ENCODE measurements around the gene PRPH.
"Not testable (repeated sequence)": the region's sequence is repeated elsewhere in the genome, so short reads cannot be mapped to it uniquely, and the experiment has no call there.

The PRPH gene

DNA sequence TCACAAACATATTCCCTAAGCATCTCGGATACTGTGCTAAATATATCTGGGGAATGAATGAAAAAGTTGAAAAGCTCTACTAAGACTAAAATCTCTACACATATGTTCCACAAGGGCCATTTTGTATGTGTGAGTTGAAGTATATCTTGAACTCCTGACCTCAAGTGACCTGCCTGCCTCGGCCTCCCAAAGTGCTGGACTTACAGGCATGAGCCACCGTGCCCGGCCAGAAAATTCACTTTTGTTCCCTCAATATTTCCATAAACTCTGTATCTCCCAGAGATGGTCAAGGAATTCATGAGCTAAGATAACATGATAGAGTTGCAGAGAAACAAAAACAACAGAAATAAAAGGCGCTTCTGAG lies 31.6 kb upstream of the PRPH start:
- Histone ChIP-seq H3K36me3 (ENCODE audit: control insufficient read depth in 1 of 2, insufficient read depth in 2 of 2, low read length in 2 of 2) (peaks cover 0 to 5% of the 10 kb centered on the region in 2 donors), H3K27ac (ENCODE audit: low read length) (no peak overlapping the region), H3K27me3 (ENCODE audit: low read depth, low read length) (no peaks in the 10 kb centered on the region), H3K4me1 (ENCODE audit: control insufficient read depth in 1 of 2, insufficient read depth in 2 of 2, low read length in 2 of 2) (peaks cover 0 to 3% of the 10 kb centered on the region in 2 donors), H3K4me3 (ENCODE audit: low read depth in 1 of 2, low read length in 2 of 2) (no peak overlapping the region), H3K9me3 (ENCODE audit: control insufficient read depth in 1 of 2, low read length in 2 of 2) (no peaks in the 10 kb centered on the region)

GRCh38 chr12:49264466-49264872 lies 30.5 kb upstream of the PRPH start:
- Histone ChIP-seq H3K36me3 (ENCODE audit: control insufficient read depth in 1 of 2, insufficient read depth in 2 of 2, low read length in 2 of 2) (peaks cover 3 to 5% of the 10 kb centered on the region in 2 donors), H3K9me3 (ENCODE audit: control insufficient read depth in 1 of 2, low read length in 2 of 2) (no peaks in the 10 kb centered on the region), H3K27ac (ENCODE audit: low read length) (peak overlapping the region; percentile 75), H3K4me1 (ENCODE audit: control insufficient read depth in 1 of 2, insufficient read depth in 2 of 2, low read length in 2 of 2) (peaks cover 0 to 3% of the 10 kb centered on the region in 2 donors), H3K27me3 (ENCODE audit: low read depth, low read length) (no peaks in the 10 kb centered on the region), H3K4me3 (ENCODE audit: low read depth in 1 of 2, low read length in 2 of 2) (peak overlapping the region; percentile 78 to 82)

- H3K36me3 ChIP-seq (ENCODE audit: control insufficient read depth in 1 of 2, insufficient read depth in 2 of 2, low read length in 2 of 2) = peaks cover 9 to 10% of the 10 kb centered on the region in 2 donors
- no peaks in the 10 kb centered on the region for H3K9me3 ChIP-seq (ENCODE audit: control insufficient read depth in 1 of 2, low read length in 2 of 2)
- H3K4me3 ChIP-seq (ENCODE audit: low read depth in 1 of 2, low read length in 2 of 2) = peak within 1 kb of the TSS; percentile 78 to 82
- H3K4me1 ChIP-seq (ENCODE audit: control insufficient read depth in 1 of 2, insufficient read depth in 2 of 2, low read length in 2 of 2) = peaks cover 0 to 3% of the 10 kb centered on the region in 2 donors
- peak within 1 kb of the TSS; percentile 96 for H3K27ac ChIP-seq (ENCODE audit: low read length)
- no peaks in the 10 kb centered on the region for H3K27me3 ChIP-seq (ENCODE audit: low read depth, low read length)
Observed at GRCh38 chr12:49264873-49265792, 29.8 kb upstream of the PRPH start, which contains the start of gene TUBA1C. Gene TUBA1C, plus strand, starts transcription at chr12:49265082. Its CDS starts 100 bp downstream, at chr12:49265182.

GRCh38 chr12:49269191-49269590 lies 25.8 kb upstream of the PRPH start:
- peaks cover 29 to 31% of the 10 kb centered on the region in 2 donors for H3K36me3 ChIP-seq (ENCODE audit: control insufficient read depth in 1 of 2, insufficient read depth in 2 of 2, low read length in 2 of 2)
- H3K27me3 ChIP-seq (ENCODE audit: low read depth, low read length); H3K27ac ChIP-seq (ENCODE audit: low read length); H3K4me1 ChIP-seq (ENCODE audit: control insufficient read depth in 1 of 2, insufficient read depth in 2 of 2, low read length in 2 of 2); H3K4me3 ChIP-seq (ENCODE audit: low read depth in 1 of 2, low read length in 2 of 2); H3K9me3 ChIP-seq (ENCODE audit: control insufficient read depth in 1 of 2, low read length in 2 of 2): not testable (repeated sequence)

GRCh38 chr12:49272790-49273725 lies 21.9 kb upstream of the PRPH start:
- H3K4me3 ChIP-seq (ENCODE audit: low read depth in 1 of 2, low read length in 2 of 2) = no peak overlapping the region
- no peaks in the 10 kb centered on the region for H3K27me3 ChIP-seq (ENCODE audit: low read depth, low read length)
- peaks cover 26 to 29% of the 10 kb centered on the region in 2 donors for H3K36me3 ChIP-seq (ENCODE audit: control insufficient read depth in 1 of 2, insufficient read depth in 2 of 2, low read length in 2 of 2)

GRCh38 chr12:49273726-49274395 lies 21.1 kb upstream of the PRPH start:
- Histone ChIP-seq H3K36me3 (ENCODE audit: control insufficient read depth in 1 of 2, insufficient read depth in 2 of 2, low read length in 2 of 2) (peaks cover 26 to 29% of the 10 kb centered on the region in 2 donors), H3K27me3 (ENCODE audit: low read depth, low read length) (no peaks in the 10 kb centered on the region), H3K4me3 (ENCODE audit: low read depth in 1 of 2, low read length in 2 of 2) (no peak overlapping the region), H3K27ac (ENCODE audit: low read length) (no peak overlapping the region), H3K4me1 (ENCODE audit: control insufficient read depth in 1 of 2, insufficient read depth in 2 of 2, low read length in 2 of 2) (no peaks in the 10 kb centered on the region), H3K9me3 (ENCODE audit: control insufficient read depth in 1 of 2, low read length in 2 of 2) (no peaks in the 10 kb centered on the region)

More at GRCh38 chr12:49272790-49273725, 21.9 kb upstream of the PRPH start:
- Histone ChIP-seq H3K27ac (ENCODE audit: low read length) (no peak overlapping the region), H3K4me1 (ENCODE audit: control insufficient read depth in 1 of 2, insufficient read depth in 2 of 2, low read length in 2 of 2) (no peaks in the 10 kb centered on the region), H3K9me3 (ENCODE audit: control insufficient read depth in 1 of 2, low read length in 2 of 2) (no peaks in the 10 kb centered on the region)

GRCh38 chr12:49274396-49275069 lies 20.4 kb upstream of the PRPH start:
- H3K4me1 ChIP-seq (ENCODE audit: control insufficient read depth in 1 of 2, insufficient read depth in 2 of 2, low read length in 2 of 2) = no peaks in the 10 kb centered on the region
- H3K27me3 ChIP-seq (ENCODE audit: low read depth, low read length) = no peaks in the 10 kb centered on the region
- H3K27ac ChIP-seq (ENCODE audit: low read length) = no peak overlapping the region
- peaks cover 26% of the 10 kb centered on the region in 2 donors for H3K36me3 ChIP-seq (ENCODE audit: control insufficient read depth in 1 of 2, insufficient read depth in 2 of 2, low read length in 2 of 2)
- H3K4me3 ChIP-seq (ENCODE audit: low read depth in 1 of 2, low read length in 2 of 2) = no peak overlapping the region
- no peaks in the 10 kb centered on the region for H3K9me3 ChIP-seq (ENCODE audit: control insufficient read depth in 1 of 2, low read length in 2 of 2)

DNA sequence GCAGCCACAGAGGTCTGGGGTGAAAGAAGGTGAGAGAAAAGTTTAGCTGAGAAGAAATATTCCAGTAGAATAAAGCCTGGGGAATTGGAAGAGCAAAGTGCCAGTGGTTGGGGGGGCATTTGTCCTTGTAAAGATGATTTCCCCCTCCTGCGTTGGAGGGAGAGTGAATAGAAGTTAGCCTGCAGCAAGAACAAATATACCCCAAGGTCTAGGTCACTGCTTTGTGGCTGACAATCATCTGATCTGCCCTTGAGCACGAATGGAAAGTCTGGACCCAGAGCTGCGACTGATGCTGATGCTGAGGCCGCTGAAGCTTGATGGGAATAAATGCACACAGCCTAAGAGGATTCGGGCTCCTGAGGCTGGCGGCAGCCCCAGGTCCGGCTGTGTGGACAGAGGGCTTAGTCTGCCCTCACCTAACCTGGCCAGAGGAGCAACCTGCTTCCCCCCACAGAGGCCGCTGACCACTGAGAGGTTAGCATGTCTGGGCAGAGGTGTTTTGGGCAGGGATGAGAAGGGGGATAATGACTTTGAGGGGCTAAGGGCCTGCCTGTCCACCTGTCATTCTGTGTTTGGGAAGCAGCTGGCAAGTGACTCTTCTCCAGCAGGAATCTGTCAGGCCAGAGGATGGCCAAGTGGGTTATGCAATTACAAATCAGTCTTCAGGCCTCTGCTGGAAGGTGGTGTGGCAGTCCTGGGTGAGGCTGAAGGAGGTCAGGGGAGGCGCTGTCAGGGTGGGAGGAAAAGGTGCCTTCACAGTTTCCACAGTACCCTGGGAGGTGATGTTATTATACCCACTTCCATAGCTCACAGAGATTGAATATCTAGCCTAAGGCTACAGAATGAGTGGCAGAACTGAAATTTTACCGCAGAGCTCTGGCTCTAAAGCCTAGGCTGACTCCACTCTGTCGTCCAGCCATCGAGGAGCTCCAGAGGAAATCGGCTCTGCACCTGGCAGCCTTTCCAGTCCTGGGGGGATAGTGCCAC lies 18.4 kb upstream of the PRPH start:
- Histone ChIP-seq H3K9me3 (ENCODE audit: control insufficient read depth in 1 of 2, low read length in 2 of 2) (no peaks in the 10 kb centered on the region), H3K4me1 (ENCODE audit: control insufficient read depth in 1 of 2, insufficient read depth in 2 of 2, low read length in 2 of 2) (no peaks in the 10 kb centered on the region), H3K4me3 (ENCODE audit: low read depth in 1 of 2, low read length in 2 of 2) (no peak overlapping the region), H3K27me3 (ENCODE audit: low read depth, low read length) (no peaks in the 10 kb centered on the region), H3K27ac (ENCODE audit: low read length) (no peak overlapping the region), H3K36me3 (ENCODE audit: control insufficient read depth in 1 of 2, insufficient read depth in 2 of 2, low read length in 2 of 2) (peaks cover 6 to 8% of the 10 kb centered on the region in 2 donors)

- Histone ChIP-seq H3K4me1 (ENCODE audit: control insufficient read depth in 1 of 2, insufficient read depth in 2 of 2, low read length in 2 of 2) (no peaks in the 10 kb centered on the region), H3K4me3 (ENCODE audit: low read depth in 1 of 2, low read length in 2 of 2) (no peak overlapping the region), H3K36me3 (ENCODE audit: control insufficient read depth in 1 of 2, insufficient read depth in 2 of 2, low read length in 2 of 2) (peaks cover 0 to 4% of the 10 kb centered on the region in 2 donors), H3K27me3 (ENCODE audit: low read depth, low read length) (no peaks in the 10 kb centered on the region), H3K9me3 (ENCODE audit: control insufficient read depth in 1 of 2, low read length in 2 of 2) (no peaks in the 10 kb centered on the region), H3K27ac (ENCODE audit: low read length) (no peak overlapping the region)
Observed at GRCh38 chr12:49277466-49277865, 17.5 kb upstream of the PRPH start.
